Esophagus squamous epithelium (tissue), 4 donors: Measurements from ENCODE around the gene A3GALT2.

Source experiments
- POLR2A ChIP-seq, 4 donors: fragments of 450-650 bp; IDR thresholded peaks; one replicate each; pipeline ENCODE4 v1.6.1; 2017; ENCODE audit warnings: antibody characterized with exemption in 4 of 4, mild to moderate bottlenecking in 4 of 4, moderate library complexity in 3 of 4
- TF ChIP-seq, protein P1 (sequence below), 6 experiments: fragments of 450-650 bp in 4 of 6; fragments of 200-600 bp in 2 of 6; sonication (generic) in 2 of 6; IDR thresholded peaks; one replicate each; pipeline ENCODE4 v1.5.1; 2016 to 2019; ENCODE audit warnings: antibody characterized with exemption in 6 of 6, mild to moderate bottlenecking in 4 of 6, moderate library complexity in 4 of 6

DNA sequence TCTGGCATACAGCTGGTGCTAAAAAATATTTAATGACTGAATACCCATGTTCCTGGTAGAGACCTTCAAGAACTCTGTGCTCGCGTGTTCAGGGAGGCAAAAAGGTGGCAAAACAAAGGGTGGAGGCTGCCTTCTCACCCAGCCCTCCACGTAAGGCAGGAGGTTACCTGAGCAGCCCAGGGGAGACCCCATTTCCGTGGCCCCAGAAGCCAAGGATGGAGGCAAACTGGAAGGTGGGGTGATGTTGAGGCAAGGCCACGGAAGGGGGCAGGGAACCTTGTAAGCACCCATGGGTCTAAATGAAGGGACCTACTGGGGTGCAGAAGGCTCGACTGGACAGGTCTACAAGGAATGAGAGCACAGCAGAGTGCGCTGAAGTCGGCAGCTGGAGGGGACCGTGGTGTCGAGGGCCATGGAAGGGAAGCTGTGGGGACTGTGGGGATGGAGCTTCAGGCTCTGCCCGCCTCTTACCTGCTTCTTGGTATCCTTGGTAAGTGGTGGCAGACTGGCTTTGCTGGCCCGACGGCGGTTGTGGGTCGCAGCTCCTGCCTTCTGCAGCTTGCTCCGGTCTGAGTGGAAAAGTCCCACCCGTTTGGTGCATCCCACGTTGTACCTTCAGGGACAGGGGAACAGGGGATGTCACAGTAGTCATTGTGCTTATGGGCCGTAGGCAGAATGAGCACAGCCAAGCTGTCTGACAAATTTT, 8.9 kb upstream of the A3GALT2 start:
- TF ChIP-seq, protein P1, sequence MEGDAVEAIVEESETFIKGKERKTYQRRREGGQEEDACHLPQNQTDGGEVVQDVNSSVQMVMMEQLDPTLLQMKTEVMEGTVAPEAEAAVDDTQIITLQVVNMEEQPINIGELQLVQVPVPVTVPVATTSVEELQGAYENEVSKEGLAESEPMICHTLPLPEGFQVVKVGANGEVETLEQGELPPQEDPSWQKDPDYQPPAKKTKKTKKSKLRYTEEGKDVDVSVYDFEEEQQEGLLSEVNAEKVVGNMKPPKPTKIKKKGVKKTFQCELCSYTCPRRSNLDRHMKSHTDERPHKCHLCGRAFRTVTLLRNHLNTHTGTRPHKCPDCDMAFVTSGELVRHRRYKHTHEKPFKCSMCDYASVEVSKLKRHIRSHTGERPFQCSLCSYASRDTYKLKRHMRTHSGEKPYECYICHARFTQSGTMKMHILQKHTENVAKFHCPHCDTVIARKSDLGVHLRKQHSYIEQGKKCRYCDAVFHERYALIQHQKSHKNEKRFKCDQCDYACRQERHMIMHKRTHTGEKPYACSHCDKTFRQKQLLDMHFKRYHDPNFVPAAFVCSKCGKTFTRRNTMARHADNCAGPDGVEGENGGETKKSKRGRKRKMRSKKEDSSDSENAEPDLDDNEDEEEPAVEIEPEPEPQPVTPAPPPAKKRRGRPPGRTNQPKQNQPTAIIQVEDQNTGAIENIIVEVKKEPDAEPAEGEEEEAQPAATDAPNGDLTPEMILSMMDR (IDR thresholded peaks at IDR 0.05), result no peak
- TF ChIP-seq POLR2A (IDR thresholded peaks at IDR 0.05), result no peak
